ENCODE measurements around the gene RTL5. TPM values are rescaled to one million over a fixed set of nuclear protein-coding genes. Genes with fewer than 3 reads are reported as not detected.
A peak's percentile ranks its signal among the peaks of the same experiment; 100 is the strongest.

The RTL5 gene
- total and polyA plus RNA-seq, 4 donors, result 0.32 to 1.9 (median 0.96) TPM

DNA sequence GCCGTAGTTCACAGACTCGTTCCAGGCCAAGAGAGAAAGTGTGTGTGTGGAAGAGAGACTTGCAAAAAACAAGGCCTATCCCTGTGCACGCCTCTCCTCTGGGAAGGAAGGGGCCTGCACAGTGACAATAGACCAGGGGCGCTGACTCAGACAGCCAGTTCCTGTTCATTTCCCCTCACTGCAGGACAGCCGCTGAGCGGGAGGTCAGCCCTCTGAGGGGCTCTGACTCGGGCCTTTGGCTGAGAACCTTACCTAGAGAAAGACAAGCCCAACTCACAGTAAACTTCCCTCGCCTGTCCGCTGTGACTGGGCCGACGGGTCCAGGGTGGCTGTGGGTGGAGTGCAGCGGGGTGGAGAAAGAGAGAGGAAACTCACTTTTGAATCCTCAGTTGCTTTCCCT lies 52.1 kb downstream of the RTL5 start:
- H3K27me3 ChIP-seq (ENCODE audit: control insufficient read depth in 4 of 4, insufficient read depth in 4 of 4, low read length in 3 of 4), result no peaks in the 10 kb centered on the region
- no peaks in the 10 kb centered on the region for H3K9me3 ChIP-seq (ENCODE audit: control insufficient read depth in 4 of 4, low read length in 3 of 4)
- peak overlapping the region in 1 of 2 donors; percentile 42 for H3K27ac ChIP-seq (ENCODE audit: low read depth in 1 of 2, low read length in 2 of 2)
- DNase-seq (ENCODE audit: low spot score), result no peak
- 79% methylated on average over 12 of the region's 12 CpGs for WGBS
- TF ChIP-seq GABPA (IDR thresholded peaks at IDR 0.05 in 1 of 2, conservative IDR thresholded peaks at IDR 0.05 in 1 of 2), result no peak
- no peak for TF ChIP-seq YY1 (IDR thresholded peaks at IDR 0.05)
- TF ChIP-seq, protein P1, sequence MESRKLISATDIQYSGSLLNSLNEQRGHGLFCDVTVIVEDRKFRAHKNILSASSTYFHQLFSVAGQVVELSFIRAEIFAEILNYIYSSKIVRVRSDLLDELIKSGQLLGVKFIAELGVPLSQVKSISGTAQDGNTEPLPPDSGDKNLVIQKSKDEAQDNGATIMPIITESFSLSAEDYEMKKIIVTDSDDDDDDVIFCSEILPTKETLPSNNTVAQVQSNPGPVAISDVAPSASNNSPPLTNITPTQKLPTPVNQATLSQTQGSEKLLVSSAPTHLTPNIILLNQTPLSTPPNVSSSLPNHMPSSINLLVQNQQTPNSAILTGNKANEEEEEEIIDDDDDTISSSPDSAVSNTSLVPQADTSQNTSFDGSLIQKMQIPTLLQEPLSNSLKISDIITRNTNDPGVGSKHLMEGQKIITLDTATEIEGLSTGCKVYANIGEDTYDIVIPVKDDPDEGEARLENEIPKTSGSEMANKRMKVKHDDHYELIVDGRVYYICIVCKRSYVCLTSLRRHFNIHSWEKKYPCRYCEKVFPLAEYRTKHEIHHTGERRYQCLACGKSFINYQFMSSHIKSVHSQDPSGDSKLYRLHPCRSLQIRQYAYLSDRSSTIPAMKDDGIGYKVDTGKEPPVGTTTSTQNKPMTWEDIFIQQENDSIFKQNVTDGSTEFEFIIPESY (IDR thresholded peaks at IDR 0.05), result no peak
- TF ChIP-seq TAF1 (conservative IDR thresholded peaks at IDR 0.05), result peak; percentile 26
- no peak for TF ChIP-seq NR2F2 (IDR thresholded peaks at IDR 0.05)
- no peak for TF ChIP-seq SP1 (IDR thresholded peaks at IDR 0.05)
- peak in 1 of 2 donors; percentile 16 for TF ChIP-seq RAD21 (IDR thresholded peaks at IDR 0.05)
- TF ChIP-seq RXRA (IDR thresholded peaks at IDR 0.05), result no peak
- no peak overlapping the region for H3K4me3 ChIP-seq (ENCODE audit: low read depth in 1 of 3, low read length in 3 of 3)
- no peaks in the 10 kb centered on the region for H3K36me3 ChIP-seq (ENCODE audit: control insufficient read depth in 4 of 4, insufficient read depth in 3 of 4, low read depth in 1 of 4, low read length in 3 of 4)
- no peak overlapping the region for H3K9ac ChIP-seq (ENCODE audit: low read depth in 1 of 2, low read length in 2 of 2)
- peaks cover 0 to 2% (median 0%) of the 10 kb centered on the region in 4 donors for H3K4me1 ChIP-seq (ENCODE audit: control insufficient read depth in 4 of 4, insufficient read depth in 4 of 4, low read length in 3 of 4)

DNA sequence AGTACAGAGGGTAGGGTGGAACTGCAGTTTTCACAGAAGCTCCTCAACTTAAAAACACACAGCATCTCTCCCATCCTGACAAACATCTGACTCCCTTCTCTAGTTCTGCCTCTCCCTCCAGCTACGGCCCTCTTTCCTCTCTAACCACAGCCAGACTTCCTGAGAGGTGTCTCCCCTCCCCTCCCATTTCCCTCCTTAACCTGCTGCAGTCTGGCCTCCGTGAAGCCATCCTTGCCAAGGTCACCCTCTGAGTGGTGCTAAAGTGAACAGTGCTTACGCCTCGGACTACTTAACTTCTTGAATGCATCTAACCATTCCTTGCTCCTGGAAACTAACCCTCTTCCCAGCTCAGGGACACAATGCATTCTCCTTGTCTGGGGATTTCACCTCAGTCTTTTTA lies 53.3 kb downstream of the RTL5 start:
- DNase-seq (ENCODE audit: low spot score), result no peak
- 69% methylated on average over 4 of the region's 4 CpGs for WGBS
- Histone ChIP-seq H3K27ac (ENCODE audit: low read depth in 1 of 2, low read length in 2 of 2) (no peak overlapping the region), H3K4me3 (ENCODE audit: low read depth in 1 of 3, low read length in 3 of 3) (no peak overlapping the region), H3K9ac (ENCODE audit: low read depth in 1 of 2, low read length in 2 of 2) (no peak overlapping the region), H3K4me1 (ENCODE audit: control insufficient read depth in 4 of 4, insufficient read depth in 4 of 4, low read length in 3 of 4) (peaks cover 0 to 2% (median 0%) of the 10 kb centered on the region in 4 donors), H3K36me3 (ENCODE audit: control insufficient read depth in 4 of 4, insufficient read depth in 3 of 4, low read depth in 1 of 4, low read length in 3 of 4) (no peaks in the 10 kb centered on the region), H3K9me3 (ENCODE audit: control insufficient read depth in 4 of 4, low read length in 3 of 4) (no peaks in the 10 kb centered on the region), H3K27me3 (ENCODE audit: control insufficient read depth in 4 of 4, insufficient read depth in 4 of 4, low read length in 3 of 4) (no peaks in the 10 kb centered on the region)
- no peak for TF ChIP-seq GABPA (IDR thresholded peaks at IDR 0.05 in 1 of 2, conservative IDR thresholded peaks at IDR 0.05 in 1 of 2)
- no peak for TF ChIP-seq FOXA1 (IDR thresholded peaks at IDR 0.05)
- no peak for TF ChIP-seq EGR1 (IDR thresholded peaks at IDR 0.05; ENCODE audit: low read depth in 2 of 2)
- no peak for TF ChIP-seq NR2F2 (IDR thresholded peaks at IDR 0.05)
- no peak for TF ChIP-seq RXRA (IDR thresholded peaks at IDR 0.05)
- TF ChIP-seq RAD21 (IDR thresholded peaks at IDR 0.05), result no peak
- no peak for TF ChIP-seq JUND (IDR thresholded peaks at IDR 0.05)
- no peak for TF ChIP-seq YY1 (IDR thresholded peaks at IDR 0.05)
- no peak for TF ChIP-seq SP1 (IDR thresholded peaks at IDR 0.05)
- TF ChIP-seq, protein P2, sequence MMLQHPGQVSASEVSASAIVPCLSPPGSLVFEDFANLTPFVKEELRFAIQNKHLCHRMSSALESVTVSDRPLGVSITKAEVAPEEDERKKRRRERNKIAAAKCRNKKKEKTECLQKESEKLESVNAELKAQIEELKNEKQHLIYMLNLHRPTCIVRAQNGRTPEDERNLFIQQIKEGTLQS (IDR thresholded peaks at IDR 0.05), result no peak
- TF ChIP-seq, protein P3, sequence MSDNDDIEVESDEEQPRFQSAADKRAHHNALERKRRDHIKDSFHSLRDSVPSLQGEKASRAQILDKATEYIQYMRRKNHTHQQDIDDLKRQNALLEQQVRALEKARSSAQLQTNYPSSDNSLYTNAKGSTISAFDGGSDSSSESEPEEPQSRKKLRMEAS (IDR thresholded peaks at IDR 0.05), result no peak
- no peak for TF ChIP-seq TAF1 (conservative IDR thresholded peaks at IDR 0.05)
- TF ChIP-seq, protein P4, sequence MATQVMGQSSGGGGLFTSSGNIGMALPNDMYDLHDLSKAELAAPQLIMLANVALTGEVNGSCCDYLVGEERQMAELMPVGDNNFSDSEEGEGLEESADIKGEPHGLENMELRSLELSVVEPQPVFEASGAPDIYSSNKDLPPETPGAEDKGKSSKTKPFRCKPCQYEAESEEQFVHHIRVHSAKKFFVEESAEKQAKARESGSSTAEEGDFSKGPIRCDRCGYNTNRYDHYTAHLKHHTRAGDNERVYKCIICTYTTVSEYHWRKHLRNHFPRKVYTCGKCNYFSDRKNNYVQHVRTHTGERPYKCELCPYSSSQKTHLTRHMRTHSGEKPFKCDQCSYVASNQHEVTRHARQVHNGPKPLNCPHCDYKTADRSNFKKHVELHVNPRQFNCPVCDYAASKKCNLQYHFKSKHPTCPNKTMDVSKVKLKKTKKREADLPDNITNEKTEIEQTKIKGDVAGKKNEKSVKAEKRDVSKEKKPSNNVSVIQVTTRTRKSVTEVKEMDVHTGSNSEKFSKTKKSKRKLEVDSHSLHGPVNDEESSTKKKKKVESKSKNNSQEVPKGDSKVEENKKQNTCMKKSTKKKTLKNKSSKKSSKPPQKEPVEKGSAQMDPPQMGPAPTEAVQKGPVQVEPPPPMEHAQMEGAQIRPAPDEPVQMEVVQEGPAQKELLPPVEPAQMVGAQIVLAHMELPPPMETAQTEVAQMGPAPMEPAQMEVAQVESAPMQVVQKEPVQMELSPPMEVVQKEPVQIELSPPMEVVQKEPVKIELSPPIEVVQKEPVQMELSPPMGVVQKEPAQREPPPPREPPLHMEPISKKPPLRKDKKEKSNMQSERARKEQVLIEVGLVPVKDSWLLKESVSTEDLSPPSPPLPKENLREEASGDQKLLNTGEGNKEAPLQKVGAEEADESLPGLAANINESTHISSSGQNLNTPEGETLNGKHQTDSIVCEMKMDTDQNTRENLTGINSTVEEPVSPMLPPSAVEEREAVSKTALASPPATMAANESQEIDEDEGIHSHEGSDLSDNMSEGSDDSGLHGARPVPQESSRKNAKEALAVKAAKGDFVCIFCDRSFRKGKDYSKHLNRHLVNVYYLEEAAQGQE (IDR thresholded peaks at IDR 0.05), result no peak
- TF ChIP-seq, protein P1 (IDR thresholded peaks at IDR 0.05), result no peak
- TF ChIP-seq, protein P5, sequence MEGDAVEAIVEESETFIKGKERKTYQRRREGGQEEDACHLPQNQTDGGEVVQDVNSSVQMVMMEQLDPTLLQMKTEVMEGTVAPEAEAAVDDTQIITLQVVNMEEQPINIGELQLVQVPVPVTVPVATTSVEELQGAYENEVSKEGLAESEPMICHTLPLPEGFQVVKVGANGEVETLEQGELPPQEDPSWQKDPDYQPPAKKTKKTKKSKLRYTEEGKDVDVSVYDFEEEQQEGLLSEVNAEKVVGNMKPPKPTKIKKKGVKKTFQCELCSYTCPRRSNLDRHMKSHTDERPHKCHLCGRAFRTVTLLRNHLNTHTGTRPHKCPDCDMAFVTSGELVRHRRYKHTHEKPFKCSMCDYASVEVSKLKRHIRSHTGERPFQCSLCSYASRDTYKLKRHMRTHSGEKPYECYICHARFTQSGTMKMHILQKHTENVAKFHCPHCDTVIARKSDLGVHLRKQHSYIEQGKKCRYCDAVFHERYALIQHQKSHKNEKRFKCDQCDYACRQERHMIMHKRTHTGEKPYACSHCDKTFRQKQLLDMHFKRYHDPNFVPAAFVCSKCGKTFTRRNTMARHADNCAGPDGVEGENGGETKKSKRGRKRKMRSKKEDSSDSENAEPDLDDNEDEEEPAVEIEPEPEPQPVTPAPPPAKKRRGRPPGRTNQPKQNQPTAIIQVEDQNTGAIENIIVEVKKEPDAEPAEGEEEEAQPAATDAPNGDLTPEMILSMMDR (IDR thresholded peaks at IDR 0.05; ENCODE audit: low read depth, low read length, missing input control), result no peak
- TF ChIP-seq FOXA2 (IDR thresholded peaks at IDR 0.05), result no peak
- TF ChIP-seq HNF4G (IDR thresholded peaks at IDR 0.05), result no peak
